Liver (tissue), 9 donors: Measurements from ENCODE around the gene NECAB2. TPM values are rescaled to one million over a fixed set of nuclear protein-coding genes. Genes with fewer than 3 reads are reported as not detected.

ENCODE experiments used
- DNase-seq: peaks from one replicate; pipeline ENCODE4 v3.0.0-alpha.2; 2017; ENCODE audit warnings: low spot score
- H3K27ac ChIP-seq, 2 donors: one replicate each; pipeline ENCODE4 v1.7.0; 2013; ENCODE audit warnings: inconsistent platforms in 2 of 2, low read length in 2 of 2, control low read depth in 1 of 2, low read depth in 1 of 2, mild to moderate bottlenecking in 1 of 2
- H3K27me3 ChIP-seq, 4 donors: one replicate each; pipeline versions ENCODE4 v1.6.1 to v1.7.0; 2013; ENCODE audit warnings: low read length in 3 of 4, inconsistent platforms in 1 of 4, mild to moderate bottlenecking in 1 of 4, moderate library complexity in 1 of 4; ENCODE audit not compliant: control insufficient read depth in 4 of 4, insufficient read depth in 4 of 4
- H3K36me3 ChIP-seq, 4 donors: one replicate each; pipeline versions ENCODE4 v1.6.1 to v1.7.0; 2013; ENCODE audit warnings: low read length in 3 of 4, mild to moderate bottlenecking in 3 of 4, low read depth in 1 of 4, moderate library complexity in 1 of 4; ENCODE audit not compliant: control insufficient read depth in 4 of 4, insufficient read depth in 3 of 4
- H3K4me1 ChIP-seq, 4 donors: one replicate each; pipeline versions ENCODE4 v1.6.1 to v1.7.0; 2013; ENCODE audit warnings: low read length in 3 of 4, mild to moderate bottlenecking in 3 of 4, moderate library complexity in 1 of 4; ENCODE audit not compliant: control insufficient read depth in 4 of 4, insufficient read depth in 4 of 4
- H3K4me3 ChIP-seq, 3 donors: one replicate each; pipeline versions ENCODE4 v1.6.1 to v1.7.0; 2013; ENCODE audit warnings: low read length in 3 of 3, control low read depth in 1 of 3, low read depth in 1 of 3, mild to moderate bottlenecking in 1 of 3
- H3K9ac ChIP-seq, 2 donors: one replicate each; pipeline ENCODE4 v1.7.0; 2013; ENCODE audit warnings: low read length in 2 of 2, mild to moderate bottlenecking in 2 of 2, moderate library complexity in 2 of 2, control low read depth in 1 of 2, low read depth in 1 of 2
- H3K9me3 ChIP-seq, 4 donors: one replicate each; pipeline versions ENCODE4 v1.6.1 to v1.7.0; 2013; ENCODE audit warnings: low read length in 3 of 4; ENCODE audit not compliant: control insufficient read depth in 4 of 4
- ATF3 ChIP-seq: IDR thresholded peaks from 2 replicates; pipeline ENCODE4 v1.6.1; 2016; ENCODE audit warnings: antibody characterized with exemption
- CTCF ChIP-seq: fragments of 150-350 bp; IDR thresholded peaks from 2 replicates; pipeline ENCODE4 v1.5.1; 2017; ENCODE audit warnings: improper control_type of control experiment, low read depth, low read length; ENCODE audit not compliant: missing input control
- EGR1 ChIP-seq, 2 donors: IDR thresholded peaks; 2 replicates each; pipeline ENCODE4 v1.6.1; 2016 to 2018; ENCODE audit warnings: antibody characterized with exemption in 2 of 2, low read depth in 2 of 2
- FOXA1 ChIP-seq: IDR thresholded peaks from 2 replicates; pipeline ENCODE4 v1.6.1; 2016; ENCODE audit warnings: antibody characterized with exemption
- FOXA2 ChIP-seq: IDR thresholded peaks from 2 replicates; pipeline ENCODE4 v1.6.1; 2016; ENCODE audit warnings: antibody characterized with exemption
- GABPA ChIP-seq, 2 donors: IDR thresholded peaks in 1 of 2; conservative IDR thresholded peaks in 1 of 2; 2 replicates each; pipeline ENCODE4 v1.6.1; 2016; ENCODE audit warnings: antibody characterized with exemption in 2 of 2, mild to moderate bottlenecking in 1 of 2, moderate library complexity in 1 of 2
- HNF4A ChIP-seq, 2 donors: conservative IDR thresholded peaks; 2 replicates each; pipeline ENCODE4 v1.6.1; 2016; ENCODE audit warnings: antibody characterized with exemption in 2 of 2, mild to moderate bottlenecking in 2 of 2
- HNF4G ChIP-seq: IDR thresholded peaks from 2 replicates; pipeline ENCODE4 v1.6.1; 2016; ENCODE audit warnings: antibody characterized with exemption
- JUND ChIP-seq, 2 donors: IDR thresholded peaks; 2 replicates each; pipeline ENCODE4 v1.6.1; 2016; ENCODE audit warnings: antibody characterized with exemption in 2 of 2
- MAX ChIP-seq: IDR thresholded peaks from 2 replicates; pipeline ENCODE4 v1.6.1; 2016; ENCODE audit warnings: antibody characterized with exemption
- NR2F2 ChIP-seq: IDR thresholded peaks from 2 replicates; pipeline ENCODE4 v1.6.1; 2016; ENCODE audit warnings: antibody characterized with exemption
- RAD21 ChIP-seq, 2 donors: IDR thresholded peaks; 2 replicates each; pipeline ENCODE4 v1.6.1; 2016; ENCODE audit warnings: antibody characterized with exemption in 2 of 2, mild to moderate bottlenecking in 2 of 2
- REST ChIP-seq: IDR thresholded peaks from 2 replicates; pipeline ENCODE4 v1.6.1; 2016; ENCODE audit warnings: antibody characterized with exemption, mild to moderate bottlenecking
- RXRA ChIP-seq, 2 donors: IDR thresholded peaks; 2 replicates each; pipeline ENCODE4 v1.6.1; 2017 to 2018; ENCODE audit warnings: antibody characterized with exemption in 2 of 2, mild to moderate bottlenecking in 1 of 2
- SP1 ChIP-seq: IDR thresholded peaks from 2 replicates; pipeline ENCODE4 v1.6.1; 2018; ENCODE audit warnings: antibody characterized with exemption, mild to moderate bottlenecking
- TAF1 ChIP-seq: conservative IDR thresholded peaks from 2 replicates; pipeline ENCODE4 v1.6.1; 2016; ENCODE audit warnings: antibody characterized with exemption, mild to moderate bottlenecking
- YY1 ChIP-seq: IDR thresholded peaks from 2 replicates; pipeline ENCODE4 v1.6.1; 2016; ENCODE audit warnings: antibody characterized with exemption, mild to moderate bottlenecking
- ZBTB33 ChIP-seq: IDR thresholded peaks from 2 replicates; pipeline ENCODE4 v1.6.1; 2016; ENCODE audit warnings: antibody characterized with exemption
- WGBS: extraction: QIAGEN DNeasy Blood & Tissue Kit; methylation state at CpG from one replicate; pipeline ENCODE4 v1.1.7; 2013; 5-methylcytosine and 5-hydroxymethylcytosine counted together
- polyA plus RNA-seq, 2 donors: library from polyadenylated mRNA; stranded (reverse) in 1 of 2; unstranded in 1 of 2; fragments of 200-250 nt in 1 of 2; fragments of >200 nt in 1 of 2; fragmentation: Nextera tagmentation in 1 of 2; extraction: Ambion mirVana in 1 of 2; gene quantifications; one replicate each; pipeline versions ENCODE4 v1.2.1 to v1.2.3, GENCODE V29; 2013 to 2015
- total RNA-seq, 2 donors: library from RNA; depleted of rRNA; stranded (reverse); fragments of >200 nt; gene quantifications; one replicate each; pipeline ENCODE4 v1.2.3, GENCODE V29; 2014
- donor health status: healthy.
- donor health status: healthy.
- donor health status: healthy.
- donor health status: healthy.
- donor health status: healthy.

Gene NECAB2
- total and polyA plus RNA-seq, 4 donors, result 2.7 to 3.8 (median 2.9) TPM; not detected in 1

GRCh38 chr16:84042879-84043485 is 74.9 kb downstream of the NECAB2 start (continued):
- TF ChIP-seq HNF4A (conservative IDR thresholded peaks at IDR 0.05), result no peak

GRCh38 chr16:84043486-84044117 is 75.6 kb downstream of the NECAB2 start:
- TF ChIP-seq ATF3 (no peak), HNF4G (no peak), RAD21 (IDR thresholded peaks at IDR 0.05) (no peak), MAX (no peak), REST (no peak), SP1 (no peak), ZBTB33 (no peak), FOXA1 (no peak), TAF1 (no peak), NR2F2 (no peak), GABPA (IDR thresholded peaks at IDR 0.05 in 1 of 2, conservative IDR thresholded peaks at IDR 0.05 in 1 of 2) (no peak), JUND (IDR thresholded peaks at IDR 0.05) (no peak), CTCF (no peak), HNF4A (conservative IDR thresholded peaks at IDR 0.05) (no peak), YY1 (no peak), EGR1 (IDR thresholded peaks at IDR 0.05; ENCODE audit: low read depth in 2 of 2) (no peak), FOXA2 (no peak), RXRA (IDR thresholded peaks at IDR 0.05) (no peak)
- H3K9me3 ChIP-seq, result no peaks in the 10 kb centered on the region
- no peak overlapping the region for H3K4me3 ChIP-seq
- WGBS, result 41% methylated on average over 18 of the region's 18 CpGs
- no peak overlapping the region for H3K9ac ChIP-seq
- no peak overlapping the region for H3K27ac ChIP-seq
- no peak for DNase-seq
- peaks cover 0 to 2% (median 0%) of the 10 kb centered on the region in 4 donors for H3K36me3 ChIP-seq
- H3K4me1 ChIP-seq, result no peaks in the 10 kb centered on the region
- H3K27me3 ChIP-seq, result no peaks in the 10 kb centered on the region
